ENCODE results near the gene C1R. TPM values are rescaled to one million over a fixed set of nuclear protein-coding genes. Genes with fewer than 3 reads are reported as not detected.

Gene C1R
- total RNA-seq, 1 donor from 2014 or later, result 3.2 TPM

- Histone ChIP-seq H3K4me3 (ENCODE audit: low read depth, low read length) (no peak overlapping the region), H3K27me3 (ENCODE audit: control insufficient read depth, insufficient read depth, low read length) (no peaks in the 10 kb centered on the region), H3K36me3 (ENCODE audit: control insufficient read depth, insufficient read depth, low read length) (peaks cover 25% of the 10 kb centered on the region)
- DNase-seq (ENCODE audit: low read depth) (no peak), FAIRE-seq (no peak)
- no peak for TF ChIP-seq CTCF (IDR thresholded peaks at IDR 0.05; ENCODE audit: insufficient read depth, low read length, severe bottlenecking)
Measured at GRCh38 chr12:7100239-7100638, 8.0 kb upstream of the C1R start.

GRCh38 chr12:7099290-7099996 lies 7.2 kb upstream of the C1R start:
- no peak for FAIRE-seq
- Histone ChIP-seq H3K27me3 (ENCODE audit: control insufficient read depth, insufficient read depth, low read length) (no peaks in the 10 kb centered on the region), H3K4me3 (ENCODE audit: low read depth, low read length) (no peak overlapping the region), H3K36me3 (ENCODE audit: control insufficient read depth, insufficient read depth, low read length) (peaks cover 24% of the 10 kb centered on the region)
- no peak for TF ChIP-seq CTCF (IDR thresholded peaks at IDR 0.05; ENCODE audit: insufficient read depth, low read length, severe bottlenecking)
- no peak for DNase-seq (ENCODE audit: low read depth)

GRCh38 chr12:7096979-7097378 lies 4.7 kb upstream of the C1R start:
- DNase-seq (ENCODE audit: low read depth) (no peak), FAIRE-seq (no peak)
- H3K36me3 ChIP-seq (ENCODE audit: control insufficient read depth, insufficient read depth, low read length), result peaks cover 11% of the 10 kb centered on the region
- H3K4me3 ChIP-seq (ENCODE audit: low read depth, low read length), result no peak overlapping the region
- H3K27me3 ChIP-seq (ENCODE audit: control insufficient read depth, insufficient read depth, low read length), result peaks cover 2% of the 10 kb centered on the region
- TF ChIP-seq CTCF (IDR thresholded peaks at IDR 0.05; ENCODE audit: insufficient read depth, low read length, severe bottlenecking), result no peak

GRCh38 chr12:7096006-7096932 lies 4.0 kb upstream of the C1R start:
- DNase-seq (ENCODE audit: low read depth), result no peak
- TF ChIP-seq CTCF (IDR thresholded peaks at IDR 0.05; ENCODE audit: insufficient read depth, low read length, severe bottlenecking), result no peak
- H3K36me3 ChIP-seq (ENCODE audit: control insufficient read depth, insufficient read depth, low read length), result peaks cover 7% of the 10 kb centered on the region
- H3K4me3 ChIP-seq (ENCODE audit: low read depth, low read length), result no peak overlapping the region
- peaks cover 4% of the 10 kb centered on the region for H3K27me3 ChIP-seq (ENCODE audit: control insufficient read depth, insufficient read depth, low read length)
- no peak for FAIRE-seq

GRCh38 chr12:7093892-7094291 lies 1.6 kb upstream of the C1R start:
- DNase-seq (ENCODE audit: low read depth), result peak; percentile 14
- peaks cover 2% of the 10 kb centered on the region for H3K36me3 ChIP-seq (ENCODE audit: control insufficient read depth, insufficient read depth, low read length)

More at GRCh38 chr12:7093892-7094291, 1.6 kb upstream of the C1R start:
- peak; percentile 64 for FAIRE-seq
- TF ChIP-seq CTCF (IDR thresholded peaks at IDR 0.05; ENCODE audit: insufficient read depth, low read length, severe bottlenecking), result no peak
- H3K4me3 ChIP-seq (ENCODE audit: low read depth, low read length), result no peak overlapping the region
- peaks cover 4% of the 10 kb centered on the region for H3K27me3 ChIP-seq (ENCODE audit: control insufficient read depth, insufficient read depth, low read length)

Data from bronchial epithelial cell (primary cell).